Nephron progenitor cell (in vitro differentiated cells): ENCODE measurements around the gene ALDH1L1.

Source experiments
- DNase-seq: peaks from one replicate; pipeline ENCODE4 v3.0.0; 2021
- H3K27ac Mint-ChIP-seq: 2 replicates; pipeline ENCODE4 v1.8.0; 2021; ENCODE audit warnings: mild to moderate bottlenecking, moderate library complexity, mixed read lengths
- H3K27me3 Mint-ChIP-seq: 2 replicates; pipeline ENCODE4 v1.8.0; 2021; ENCODE audit warnings: mild to moderate bottlenecking, low read depth, mixed read lengths; ENCODE audit not compliant: poor library complexity
- H3K36me3 Mint-ChIP-seq: 2 replicates; pipeline ENCODE4 v1.8.0; 2021; ENCODE audit warnings: low read depth, mixed read lengths
- H3K4me1 Mint-ChIP-seq: 2 replicates; pipeline ENCODE4 v1.8.0; 2021; ENCODE audit warnings: mixed read lengths
- H3K4me3 Mint-ChIP-seq: 2 replicates; pipeline ENCODE4 v1.8.0; 2021; ENCODE audit warnings: mild to moderate bottlenecking, moderate library complexity, mixed read lengths
- H3K9me3 Mint-ChIP-seq: 2 replicates; pipeline ENCODE4 v1.8.0; 2021; ENCODE audit warnings: mild to moderate bottlenecking, moderate library complexity, mixed read lengths
- CTCF ChIP-seq: fragments of 200-600 bp; sonication (generic); IDR thresholded peaks from 2 replicates; pipeline ENCODE4 v1.5.0; 2021; ENCODE audit warnings: antibody characterized with exemption

The ALDH1L1 gene

GRCh38 chr3:126186749-126187148, 6.4 kb upstream of the ALDH1L1 start:
- H3K4me3 Mint-ChIP-seq, result no peak overlapping the region
- H3K27ac Mint-ChIP-seq, result no peak overlapping the region
- H3K4me1 Mint-ChIP-seq, result peaks cover under 1% of the 10 kb centered on the region
- H3K27me3 Mint-ChIP-seq, result peaks cover 45% of the 10 kb centered on the region
- no peaks in the 10 kb centered on the region for H3K36me3 Mint-ChIP-seq
- TF ChIP-seq CTCF, result no peak
- no peak for DNase-seq
- peaks cover 13% of the 10 kb centered on the region for H3K9me3 Mint-ChIP-seq

- Mint-ChIP-seq H3K9me3 (peaks cover 8% of the 10 kb centered on the region), H3K4me1 (peaks cover 5% of the 10 kb centered on the region), H3K36me3 (no peaks in the 10 kb centered on the region), H3K4me3 (no peak overlapping the region), H3K27me3 (peaks cover 47% of the 10 kb centered on the region), H3K27ac (no peak overlapping the region)
- TF ChIP-seq CTCF, result no peak
- no peak for DNase-seq
These were observed 5.9 kb upstream of the ALDH1L1 start for GRCh38 chr3:126186271-126186670.

- H3K9me3 Mint-ChIP-seq, result peaks cover 3% of the 10 kb centered on the region
- DNase-seq, result no peak
- H3K27me3 Mint-ChIP-seq, result peaks cover 54% of the 10 kb centered on the region
- H3K27ac Mint-ChIP-seq, result no peak overlapping the region
- no peak for TF ChIP-seq CTCF
- peaks cover 18% of the 10 kb centered on the region for H3K4me1 Mint-ChIP-seq
- no peaks in the 10 kb centered on the region for H3K36me3 Mint-ChIP-seq
- H3K4me3 Mint-ChIP-seq, result no peak overlapping the region
These were observed 4.1 kb upstream of the ALDH1L1 start for GRCh38 chr3:126184465-126185000.

- Mint-ChIP-seq H3K36me3 (no peaks in the 10 kb centered on the region), H3K27me3 (peaks cover 52% of the 10 kb centered on the region)
- no peak for DNase-seq
These were observed 976 bp upstream of the ALDH1L1 start for GRCh38 chr3:126181398-126181725.

GRCh38 chr3:126179825-126180476, 435 bp downstream of the ALDH1L1 start:
- no peak for TF ChIP-seq CTCF
- peak; percentile 54 for DNase-seq
- H3K4me3 Mint-ChIP-seq, result peak overlapping the region; percentile 84
- peaks cover 23% of the 10 kb centered on the region for H3K4me1 Mint-ChIP-seq
- no peaks in the 10 kb centered on the region for H3K9me3 Mint-ChIP-seq
- H3K36me3 Mint-ChIP-seq, result no peaks in the 10 kb centered on the region
- H3K27ac Mint-ChIP-seq, result no peak overlapping the region
- H3K27me3 Mint-ChIP-seq, result peaks cover 58% of the 10 kb centered on the region

More at GRCh38 chr3:126181398-126181725, 976 bp upstream of the ALDH1L1 start:
- Mint-ChIP-seq H3K27ac (peak overlapping the region; percentile 50), H3K9me3 (no peaks in the 10 kb centered on the region), H3K4me3 (peak overlapping the region; percentile 84), H3K4me1 (peaks cover 23% of the 10 kb centered on the region)
- TF ChIP-seq CTCF, result no peak
